CD14-positive monocyte (primary cell): Measurements from ENCODE around the gene VWC2L. TPM values are rescaled to one million over a fixed set of nuclear protein-coding genes. Genes with fewer than 3 reads are reported as not detected.

Experiments
- DNase-seq, 3 donors: peaks; one replicate each; pipeline ENCODE4 v3.0.0-alpha.2; 2011 to 2022
- H2AFZ ChIP-seq: 2 replicates; pipeline ENCODE4 v1.6.0; 2012; ENCODE audit warnings: mild to moderate bottlenecking, low read depth, low read length, inconsistent platforms; ENCODE audit not compliant: insufficient read depth, poor library complexity, severe bottlenecking
- H3K27ac ChIP-seq, 2 donors: 1 replicate in 1 of 2; 2 replicates in 1 of 2; pipeline ENCODE4 v1.5.1; 2012 to 2013; ENCODE audit warnings: low read length in 2 of 2, control low read depth in 1 of 2, inconsistent platforms in 1 of 2, low read depth in 1 of 2, mild to moderate bottlenecking in 1 of 2
- H3K27me3 ChIP-seq, 2 donors: one replicate each; pipeline versions ENCODE4 v1.6.0 to v1.6.1; 2011 to 2013; ENCODE audit warnings: low read length in 2 of 2; ENCODE audit not compliant: control insufficient read depth in 2 of 2, insufficient read depth in 2 of 2
- H3K36me3 ChIP-seq, 2 donors: replicated peaks in 1 of 2; 1 replicate in 1 of 2; 2 replicates in 1 of 2; pipeline versions ENCODE4 v1.5.1 to v1.6.1; 2012 to 2013; ENCODE audit warnings: low read length in 2 of 2, control low read depth in 1 of 2, inconsistent platforms in 1 of 2, mild to moderate bottlenecking in 1 of 2; ENCODE audit not compliant: insufficient read depth in 2 of 2, control insufficient read depth in 1 of 2
- H3K4me1 ChIP-seq, 2 donors: 1 replicate in 1 of 2; 2 replicates in 1 of 2; pipeline versions ENCODE4 v1.5.1 to v1.6.1; 2012 to 2013; ENCODE audit warnings: low read length in 2 of 2, control low read depth in 1 of 2, inconsistent platforms in 1 of 2, mild to moderate bottlenecking in 1 of 2, moderate library complexity in 1 of 2; ENCODE audit not compliant: insufficient read depth in 2 of 2, control insufficient read depth in 1 of 2
- H3K4me2 ChIP-seq: replicated peaks from 2 replicates; pipeline ENCODE3; 2012; ENCODE audit warnings: low read length, moderate library complexity, mild to moderate bottlenecking; ENCODE audit not compliant: poor library complexity, severe bottlenecking; ENCODE audit errors: extremely low read depth
- H3K4me3 ChIP-seq, 3 experiments: fragments of 200-600 bp in 1 of 3; sonication (generic) in 1 of 3; replicated peaks in 1 of 3; 1 replicate in 2 of 3; 2 replicates in 1 of 3; pipeline ENCODE4 v1.5.1; 2011 to 2013; ENCODE audit warnings: low read length in 3 of 3, mild to moderate bottlenecking in 3 of 3, control low read depth in 2 of 3, low read depth in 2 of 3, inconsistent platforms in 1 of 3, moderate library complexity in 1 of 3
- H3K79me2 ChIP-seq: 2 replicates; pipeline ENCODE4 v1.6.0; 2012; ENCODE audit warnings: mild to moderate bottlenecking, control low read depth, inconsistent platforms, low read length, moderate library complexity; ENCODE audit not compliant: insufficient read depth
- H3K9ac ChIP-seq: 2 replicates; pipeline ENCODE4 v1.6.0; 2017; ENCODE audit warnings: low read length, mild to moderate bottlenecking; ENCODE audit not compliant: insufficient read depth, poor library complexity, severe bottlenecking
- H3K9me3 ChIP-seq, 2 donors: replicated peaks in 1 of 2; 1 replicate in 1 of 2; 2 replicates in 1 of 2; pipeline versions ENCODE4 v1.5.1 to v1.6.1; 2012 to 2013; ENCODE audit warnings: low read length in 2 of 2, control low read depth in 1 of 2; ENCODE audit not compliant: control insufficient read depth in 1 of 2, insufficient read depth in 1 of 2
- H4K20me1 ChIP-seq: 2 replicates; pipeline ENCODE4 v1.6.0; 2012; ENCODE audit warnings: mild to moderate bottlenecking, low read length, control low read depth, moderate library complexity; ENCODE audit not compliant: insufficient read depth
- H3K27ac Mint-ChIP-seq, 7 donors: one replicate each; pipeline ENCODE4 v1.8.0; 2020; ENCODE audit warnings: mild to moderate bottlenecking in 7 of 7, mixed read lengths in 7 of 7, moderate library complexity in 6 of 7, inconsistent platforms in 2 of 7
- H3K27me3 Mint-ChIP-seq, 3 donors: one replicate each; pipeline ENCODE4 v1.8.0; 2021 to 2022; ENCODE audit warnings: low read depth in 3 of 3, mild to moderate bottlenecking in 3 of 3, mixed read lengths in 3 of 3, moderate library complexity in 3 of 3, inconsistent platforms in 1 of 3
- H3K36me3 Mint-ChIP-seq, 2 donors: one replicate each; pipeline ENCODE4 v1.8.0; 2020; ENCODE audit warnings: mixed read lengths in 2 of 2, inconsistent platforms in 1 of 2, mild to moderate bottlenecking in 1 of 2
- H3K4me1 Mint-ChIP-seq: one replicate; pipeline ENCODE4 v1.8.0; 2020; ENCODE audit warnings: mild to moderate bottlenecking, mixed read lengths
- H3K4me3 Mint-ChIP-seq, 2 donors: one replicate each; pipeline ENCODE4 v1.8.0; 2020; ENCODE audit warnings: mild to moderate bottlenecking in 2 of 2, mixed read lengths in 2 of 2, moderate library complexity in 1 of 2
- H3K9me3 Mint-ChIP-seq, 7 donors: one replicate each; pipeline ENCODE4 v1.8.0; 2020 to 2022; ENCODE audit warnings: mixed read lengths in 7 of 7, mild to moderate bottlenecking in 6 of 7, moderate library complexity in 6 of 7, inconsistent platforms in 2 of 7
- WGBS: methylation state at CpG from one replicate; pipeline ENCODE4 v1.1.5; 2013; ENCODE audit warnings: missing lambda C conversion rate; ENCODE audit not compliant: insufficient coverage; 5-methylcytosine and 5-hydroxymethylcytosine counted together
- intact Hi-C, 2 donors: fragments of 100-400 bp; cut with micrococcal nuclease; formaldehyde crosslinking; loops; one replicate each; pipeline versions ENCODE4 v1.15.0 to v1.15.1; 2023
- polyA plus RNA-seq, 3 donors: library from polyadenylated mRNA; depleted of rRNA in 1 of 3; unstranded in 2 of 3; stranded (reverse) in 1 of 3; fragments of 300-500 nt in 2 of 3; fragments of >200 nt in 1 of 3; fragmentation: Illumina TruSeq in 2 of 3; gene quantifications; 1 replicate in 2 of 3; 2 replicates in 1 of 3; pipeline ENCODE4 v1.2.3, GENCODE V29; 2012 to 2021
- TF ChIP-seq, protein P1 (sequence below): fragments of 200-600 bp; IDR thresholded peaks from one replicate; pipeline ENCODE4 v1.8.0; 2022; ENCODE audit warnings: antibody characterized with exemption, mild to moderate bottlenecking

Gene VWC2L
- polyA plus RNA-seq, 3 donors = not detected

DNA sequence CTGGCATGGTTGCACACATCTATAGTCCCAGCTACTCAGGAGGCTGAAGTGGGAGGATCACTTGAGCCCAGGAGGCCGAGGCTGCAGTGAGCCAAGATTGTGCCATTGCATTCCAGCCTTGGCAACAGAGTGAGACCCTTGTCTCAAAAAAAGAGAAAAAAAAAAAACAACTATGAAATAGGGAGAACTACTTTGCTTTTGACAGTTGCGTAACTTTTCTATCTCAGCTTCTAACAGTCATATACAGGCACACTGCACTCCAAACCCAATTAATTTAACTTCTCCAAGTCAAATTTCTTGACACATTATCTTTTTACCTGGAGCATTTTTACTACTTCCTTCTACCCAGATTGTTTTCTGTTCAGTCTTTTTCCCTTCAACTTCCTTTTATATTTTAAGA lies 24.1 kb upstream of the VWC2L start:
- H3K79me2 ChIP-seq = no peaks in the 10 kb centered on the region
- no peaks in the 10 kb centered on the region for H3K36me3 Mint-ChIP-seq
- H3K27ac Mint-ChIP-seq = no peak overlapping the region
- H3K9me3 ChIP-seq = peaks cover 3 to 4% of the 10 kb centered on the region in 2 donors
- 100% methylated on average over 1 of the region's 2 CpGs for WGBS
- TF ChIP-seq, protein P1, sequence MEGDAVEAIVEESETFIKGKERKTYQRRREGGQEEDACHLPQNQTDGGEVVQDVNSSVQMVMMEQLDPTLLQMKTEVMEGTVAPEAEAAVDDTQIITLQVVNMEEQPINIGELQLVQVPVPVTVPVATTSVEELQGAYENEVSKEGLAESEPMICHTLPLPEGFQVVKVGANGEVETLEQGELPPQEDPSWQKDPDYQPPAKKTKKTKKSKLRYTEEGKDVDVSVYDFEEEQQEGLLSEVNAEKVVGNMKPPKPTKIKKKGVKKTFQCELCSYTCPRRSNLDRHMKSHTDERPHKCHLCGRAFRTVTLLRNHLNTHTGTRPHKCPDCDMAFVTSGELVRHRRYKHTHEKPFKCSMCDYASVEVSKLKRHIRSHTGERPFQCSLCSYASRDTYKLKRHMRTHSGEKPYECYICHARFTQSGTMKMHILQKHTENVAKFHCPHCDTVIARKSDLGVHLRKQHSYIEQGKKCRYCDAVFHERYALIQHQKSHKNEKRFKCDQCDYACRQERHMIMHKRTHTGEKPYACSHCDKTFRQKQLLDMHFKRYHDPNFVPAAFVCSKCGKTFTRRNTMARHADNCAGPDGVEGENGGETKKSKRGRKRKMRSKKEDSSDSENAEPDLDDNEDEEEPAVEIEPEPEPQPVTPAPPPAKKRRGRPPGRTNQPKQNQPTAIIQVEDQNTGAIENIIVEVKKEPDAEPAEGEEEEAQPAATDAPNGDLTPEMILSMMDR = no peak
- H4K20me1 ChIP-seq = no peaks in the 10 kb centered on the region
- H3K4me2 ChIP-seq = no peak overlapping the region
- H3K4me3 Mint-ChIP-seq = no peak overlapping the region
- no peaks in the 10 kb centered on the region for H3K27me3 ChIP-seq
- peaks cover 0 to 8% (median 0%) of the 10 kb centered on the region in 7 donors for H3K9me3 Mint-ChIP-seq
- no peaks in the 10 kb centered on the region for H3K4me1 ChIP-seq
- no peak overlapping the region for H3K9ac ChIP-seq
- H3K4me1 Mint-ChIP-seq = no peaks in the 10 kb centered on the region
- intact Hi-C loops = no loop called here
- no peaks in the 10 kb centered on the region for H3K36me3 ChIP-seq
- peaks cover 0 to 2% (median 0%) of the 10 kb centered on the region in 3 donors for H3K27me3 Mint-ChIP-seq
- no peak overlapping the region for H2AFZ ChIP-seq
- H3K4me3 ChIP-seq = no peak overlapping the region
- H3K27ac ChIP-seq = no peak overlapping the region
- no peak for DNase-seq

DNA sequence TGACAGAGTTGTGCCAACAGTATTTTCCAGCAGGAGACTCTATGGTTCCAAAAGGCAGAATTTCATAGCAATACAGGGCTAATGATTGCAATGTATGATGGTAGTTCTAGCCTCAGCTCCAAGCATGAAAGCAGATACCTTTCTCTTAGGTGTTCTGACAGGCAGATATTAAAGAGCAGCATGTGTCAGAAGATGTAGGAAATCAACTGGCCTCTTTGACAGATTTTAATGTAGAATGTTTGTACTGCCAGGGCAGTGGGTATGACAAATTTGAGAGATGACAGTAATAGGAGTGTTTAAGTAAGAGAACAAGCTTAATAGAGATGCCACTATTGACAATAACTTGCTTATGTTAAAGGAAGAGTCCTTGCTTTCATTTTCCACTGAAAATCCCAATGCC lies 21.5 kb upstream of the VWC2L start:
- Histone ChIP-seq H3K4me3 (no peak overlapping the region), H3K4me2 (no peak overlapping the region), H4K20me1 (no peaks in the 10 kb centered on the region), H3K9me3 (peaks cover 3 to 4% of the 10 kb centered on the region in 2 donors), H3K9ac (no peak overlapping the region), H3K79me2 (no peaks in the 10 kb centered on the region), H3K27me3 (no peaks in the 10 kb centered on the region), H3K27ac (no peak overlapping the region), H3K36me3 (no peaks in the 10 kb centered on the region), H3K4me1 (no peaks in the 10 kb centered on the region), H2AFZ (no peak overlapping the region)
- Mint-ChIP-seq H3K27ac (no peak overlapping the region), H3K36me3 (no peaks in the 10 kb centered on the region), H3K27me3 (peaks cover 0 to 2% (median 0%) of the 10 kb centered on the region in 3 donors), H3K9me3 (peaks cover 0 to 12% (median 0%) of the 10 kb centered on the region in 7 donors), H3K4me1 (no peaks in the 10 kb centered on the region), H3K4me3 (no peak overlapping the region)
- no peak for DNase-seq
- TF ChIP-seq, protein P1 = no peak
- intact Hi-C loops = no loop called here
